Measurements from ENCODE around the gene SEMA6D.

The SEMA6D gene

GRCh38 chr15:47787875-47788274, 70.6 kb downstream of the SEMA6D start:
- no peak for DNase-seq (ENCODE audit: low read depth in 2 of 2)

GRCh38 chr15:47788685-47789084, 71.4 kb downstream of the SEMA6D start:
- DNase-seq (ENCODE audit: low read depth in 2 of 2) = no peak

GRCh38 chr15:47791161-47791560, 73.9 kb downstream of the SEMA6D start:
- DNase-seq (ENCODE audit: low read depth in 2 of 2) = no peak

GRCh38 chr15:47792231-47792630, 74.9 kb downstream of the SEMA6D start:
- DNase-seq (ENCODE audit: low read depth in 2 of 2) = no peak

GRCh38 chr15:47794252-47794914, 77.1 kb downstream of the SEMA6D start:
- no peak for DNase-seq (ENCODE audit: low read depth in 2 of 2)

GRCh38 chr15:47795864-47796263, 78.6 kb downstream of the SEMA6D start:
- DNase-seq (ENCODE audit: low read depth in 2 of 2) = no peak

GRCh38 chr15:47796339-47796738, 79.0 kb downstream of the SEMA6D start:
- DNase-seq (ENCODE audit: low read depth in 2 of 2) = no peak

- DNase-seq (ENCODE audit: low read depth in 2 of 2) = no peak
Observed at GRCh38 chr15:47796830-47797229, 79.5 kb downstream of the SEMA6D start.

GRCh38 chr15:47801522-47801921, 84.2 kb downstream of the SEMA6D start:
- no peak for DNase-seq (ENCODE audit: low read depth in 2 of 2)

- DNase-seq (ENCODE audit: low read depth in 2 of 2) = no peak
Observed at GRCh38 chr15:47802216-47802615, 84.9 kb downstream of the SEMA6D start.

GRCh38 chr15:47803767-47804166, 86.5 kb downstream of the SEMA6D start:
- DNase-seq (ENCODE audit: low read depth in 2 of 2) = no peak

GRCh38 chr15:47804733-47805132, 87.4 kb downstream of the SEMA6D start:
- DNase-seq (ENCODE audit: low read depth in 2 of 2) = no peak

GRCh38 chr15:47806008-47806407, 88.7 kb downstream of the SEMA6D start:
- DNase-seq (ENCODE audit: low read depth in 2 of 2) = no peak

GRCh38 chr15:47811172-47811571, 93.9 kb downstream of the SEMA6D start:
- DNase-seq (ENCODE audit: low read depth in 2 of 2) = no peak

- no peak for DNase-seq (ENCODE audit: low read depth in 2 of 2)
Observed at GRCh38 chr15:47812470-47812999, 95.2 kb downstream of the SEMA6D start.

GRCh38 chr15:47813748-47814384, 96.6 kb downstream of the SEMA6D start:
- DNase-seq (ENCODE audit: low read depth in 2 of 2) = no peak

- DNase-seq (ENCODE audit: low read depth in 2 of 2) = no peak
Observed at GRCh38 chr15:47814620-47815019, 97.3 kb downstream of the SEMA6D start.

GRCh38 chr15:47817969-47818548, 100.8 kb downstream of the SEMA6D start:
- no peak for DNase-seq (ENCODE audit: low read depth in 2 of 2)

- no peak for DNase-seq (ENCODE audit: low read depth in 2 of 2)
Observed at GRCh38 chr15:47819158-47819557, 101.9 kb downstream of the SEMA6D start.

- DNase-seq (ENCODE audit: low read depth in 2 of 2) = no peak
Observed at GRCh38 chr15:47820057-47820746, 102.9 kb downstream of the SEMA6D start.

- DNase-seq (ENCODE audit: low read depth in 2 of 2) = no peak
Observed at GRCh38 chr15:47820747-47821319, 103.5 kb downstream of the SEMA6D start.

GRCh38 chr15:47822048-47822447, 104.7 kb downstream of the SEMA6D start:
- DNase-seq (ENCODE audit: low read depth in 2 of 2) = no peak

All from stimulated activated CD8-positive, alpha-beta memory T cell treated with anti-CD3 and anti-CD28 coated beads, Interleukin-2, amount 100 ng/mL, for 48 hours (primary cell).